ENCODE results near the gene IFNL3.

- TF ChIP-seq EP300 (IDR thresholded peaks at IDR 0.05) (no peak), POLR2AphosphoS5 (IDR thresholded peaks at IDR 0.05) (no peak), CTCF (IDR thresholded peaks at IDR 0.05) (no peak)
Measured at GRCh38 chr19:39197808-39198207, 47.0 kb downstream of the IFNL3 start.

Data from sigmoid colon (tissue), 4 donors.